Heart right ventricle (tissue), 16 donors: ENCODE data around the gene POLRMT. TPM values are rescaled to one million over a fixed set of nuclear protein-coding genes. Genes with fewer than 3 reads are reported as not detected.
"Not testable (repeated sequence)": the region's sequence is repeated elsewhere in the genome, so short reads cannot be mapped to it uniquely, and the experiment has no call there.

ENCODE experiments used
- ATAC-seq, 8 donors: fragments of 200-7000 bp; cut with Tn5 transposase; one replicate each; pipeline ENCODE4 v1.9.1; 2020; ENCODE audit warnings: mild to moderate bottlenecking in 8 of 8, moderate library complexity in 8 of 8, moderate number of reproducible peaks in 1 of 8
- DNase-seq, 2 donors: peaks; one replicate each; pipeline ENCODE4 v3.0.0-alpha.2; 2020
- H3K27ac ChIP-seq, 10 donors: fragments of 200-600 bp; sonication (generic) in 2 of 10; one replicate each; pipeline versions ENCODE4 v1.5.0 to v1.8.0; 2020 to 2022; ENCODE audit warnings: mild to moderate bottlenecking in 3 of 10
- H3K27me3 ChIP-seq, 7 donors: fragments of 200-600 bp; one replicate each; pipeline ENCODE4 v1.8.0; 2021 to 2022; ENCODE audit warnings: mild to moderate bottlenecking in 2 of 7
- H3K36me3 ChIP-seq, 9 donors: fragments of 200-600 bp; sonication (generic) in 1 of 9; one replicate each; pipeline versions ENCODE4 v1.5.0 to v1.8.0; 2020 to 2022; ENCODE audit warnings: mild to moderate bottlenecking in 2 of 9
- H3K4me1 ChIP-seq, 9 donors: fragments of 200-600 bp; sonication (generic) in 1 of 9; one replicate each; pipeline versions ENCODE4 v1.5.0 to v1.8.0; 2020 to 2022; ENCODE audit warnings: mild to moderate bottlenecking in 4 of 9
- H3K4me3 ChIP-seq, 10 donors: fragments of 200-600 bp; sonication (generic) in 2 of 10; one replicate each; pipeline versions ENCODE4 v1.5.0 to v1.8.0; 2020 to 2022; ENCODE audit warnings: mild to moderate bottlenecking in 7 of 10, moderate library complexity in 2 of 10
- H3K9me3 ChIP-seq, 11 donors: fragments of 200-600 bp in 10 of 11; sonication (generic) in 2 of 11; one replicate each; pipeline versions ENCODE4 v1.5.0 to v1.8.0; 2013 to 2022; ENCODE audit warnings: mild to moderate bottlenecking in 2 of 11, control low read depth in 1 of 11, moderate library complexity in 1 of 11
- WGBS, 2 donors: extraction: QIAGEN DNeasy Blood & Tissue Kit; methylation state at CpG; one replicate each; pipeline ENCODE4 v1.1.7; 2013; ENCODE audit warnings: inconsistent platforms in 1 of 2; 5-methylcytosine and 5-hydroxymethylcytosine counted together
- intact Hi-C, 10 donors: fragments of 100-400 bp; cut with DNase I; formaldehyde crosslinking; loops; one replicate each; pipeline versions ENCODE4 v1.11.1 to v1.14.2; 2022
- polyA plus RNA-seq, 2 donors: library from polyadenylated mRNA; stranded (reverse); fragments of 200-250 nt; gene quantifications; one replicate each; pipeline ENCODE4 v1.2.3, GENCODE V29; 2013
- total RNA-seq, 10 donors: library from RNA; stranded (reverse); fragmentation: NEBNext Ultra II Directional in 3 of 10; extraction: Animal tissue kit (Norgen Biotek cat#: 25700) in 3 of 10; gene quantifications; one replicate each; pipeline versions ENCODE4 v1.2.1 to v1.2.4, GENCODE V29; 2021 to 2023
- TF ChIP-seq, protein P1 (sequence below), 9 donors: fragments of 200-600 bp; sonication (generic) in 2 of 9; IDR thresholded peaks; one replicate each; pipeline versions ENCODE4 v1.5.0 to v1.8.0; 2021 to 2022; ENCODE audit warnings: antibody characterized with exemption in 9 of 9, mild to moderate bottlenecking in 5 of 9, moderate library complexity in 1 of 9
- donor health status: Arrhythmogenic right ventricular cardiomyopathy.
- donor health status: ischemic (EF 13 %, LVEDD 7.1; RV severe dilation, severe dysfunction).
- donor health status: healthy with polysubstance abuse.
- donor health status: DM: no; HTN: yes; CAD: no.
- donor health status: DM: no; HTN: no; CAD: no.
- donor health status: ischemic (EF 25% LVEDD 6.9; RV normal size, moderate dysfunction).
- donor health status: ischemic (EF 25% LVEDD 5.7; RV mildly dilated, moderate dysfunction).
- donor health status: healthy.
- donor health status: DM: yes; HTN: yes; CAD: no.
- donor health status: Ischemic cardiomyopathy.
- donor health status: ischemic (EF 35%, LVEDD 5.7; RV mildly dilated, moderate dysfunction).
- donor health status: nonischemic (EF 11% LVEDD 7.7; RV severe dilation, severe dysfunction).
- donor health status: DM: yes; HTN: yes; CAD: no.
- donor health status: PGD.
- donor health status: ischemic (EF 29% LVEDD 5.4; RV normal size, mild dysfunction).
- donor health status: nonischemic (EF 23%, LVEDD 6.1; RV moderate dilation, normal function).

The POLRMT gene
- total and polyA plus RNA-seq, 12 donors, result 37.2 to 159 (median 45.3) TPM

- TF ChIP-seq, protein P1, sequence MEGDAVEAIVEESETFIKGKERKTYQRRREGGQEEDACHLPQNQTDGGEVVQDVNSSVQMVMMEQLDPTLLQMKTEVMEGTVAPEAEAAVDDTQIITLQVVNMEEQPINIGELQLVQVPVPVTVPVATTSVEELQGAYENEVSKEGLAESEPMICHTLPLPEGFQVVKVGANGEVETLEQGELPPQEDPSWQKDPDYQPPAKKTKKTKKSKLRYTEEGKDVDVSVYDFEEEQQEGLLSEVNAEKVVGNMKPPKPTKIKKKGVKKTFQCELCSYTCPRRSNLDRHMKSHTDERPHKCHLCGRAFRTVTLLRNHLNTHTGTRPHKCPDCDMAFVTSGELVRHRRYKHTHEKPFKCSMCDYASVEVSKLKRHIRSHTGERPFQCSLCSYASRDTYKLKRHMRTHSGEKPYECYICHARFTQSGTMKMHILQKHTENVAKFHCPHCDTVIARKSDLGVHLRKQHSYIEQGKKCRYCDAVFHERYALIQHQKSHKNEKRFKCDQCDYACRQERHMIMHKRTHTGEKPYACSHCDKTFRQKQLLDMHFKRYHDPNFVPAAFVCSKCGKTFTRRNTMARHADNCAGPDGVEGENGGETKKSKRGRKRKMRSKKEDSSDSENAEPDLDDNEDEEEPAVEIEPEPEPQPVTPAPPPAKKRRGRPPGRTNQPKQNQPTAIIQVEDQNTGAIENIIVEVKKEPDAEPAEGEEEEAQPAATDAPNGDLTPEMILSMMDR (IDR thresholded peaks at IDR 0.05), result no peak
- peaks cover 0 to 5% (median 0%) of the 10 kb centered on the region in 7 donors for H3K27me3 ChIP-seq
- no peaks in the 10 kb centered on the region for H3K36me3 ChIP-seq
- DNase-seq, result no peak
- peak overlapping the region in 1 of 10 donors; percentile 82 for H3K27ac ChIP-seq
- H3K4me1 ChIP-seq, result peaks cover 0 to 32% (median 16%) of the 10 kb centered on the region in 9 donors
- no peak overlapping the region for H3K4me3 ChIP-seq
- intact Hi-C loops, result loop anchor here in 1 of 10 donors (2.0 kb wide), 1 partner anchor 24 kb away; the partner anchor contains the start of gene POLRMT
- 78 to 87% methylated on average over 30 of the region's 30 CpGs for WGBS, 2 donors
- peak in 7 of 8 donors; percentile 2 to 36 (median 10) for ATAC-seq
- H3K9me3 ChIP-seq, result no peaks in the 10 kb centered on the region
Measured at GRCh38 chr19:608155-609003, 25.0 kb downstream of the POLRMT start.

GRCh38 chr19:607301-608154 is 25.8 kb downstream of the POLRMT start:
- intact Hi-C loops, result loop anchor here in 1 of 10 donors (2.0 kb wide), 1 partner anchor 25 kb away; the partner anchor contains the start of gene POLRMT
- H3K27ac ChIP-seq, result no peak overlapping the region
- TF ChIP-seq, protein P1 (IDR thresholded peaks at IDR 0.05), result no peak
- peaks cover 3 to 32% (median 17%) of the 10 kb centered on the region in 9 donors for H3K4me1 ChIP-seq
- peaks cover 0 to 5% (median 0%) of the 10 kb centered on the region in 7 donors for H3K27me3 ChIP-seq
- 87 to 88% methylated on average over 30 of the region's 30 CpGs for WGBS, 2 donors
- no peak overlapping the region for H3K4me3 ChIP-seq
- H3K9me3 ChIP-seq, result no peaks in the 10 kb centered on the region
- H3K36me3 ChIP-seq, result no peaks in the 10 kb centered on the region
- ATAC-seq (no peak), DNase-seq (no peak)

- H3K9me3 ChIP-seq, H3K4me3 ChIP-seq, H3K27me3 ChIP-seq, intact Hi-C loops, H3K27ac ChIP-seq, H3K36me3 ChIP-seq, ATAC-seq, DNase-seq: not testable (repeated sequence)
- TF ChIP-seq, protein P1 (IDR thresholded peaks at IDR 0.05), result peak in 1 of 9 donors; percentile 15
- 85% methylated on average over 23 to 31 of the region's 34 CpGs for WGBS, 2 donors
- peaks cover 0 to 18% (median 6%) of the 10 kb centered on the region in 9 donors for H3K4me1 ChIP-seq
Measured at GRCh38 chr19:605061-605971, 28.0 kb downstream of the POLRMT start.
